ENCODE data around the gene GLI2. TPM values are rescaled to one million over a fixed set of nuclear protein-coding genes. Genes with fewer than 3 reads are reported as not detected.

Gene GLI2
- total RNA-seq, 1 donor from 2014 or later: 16.2 TPM

DNA sequence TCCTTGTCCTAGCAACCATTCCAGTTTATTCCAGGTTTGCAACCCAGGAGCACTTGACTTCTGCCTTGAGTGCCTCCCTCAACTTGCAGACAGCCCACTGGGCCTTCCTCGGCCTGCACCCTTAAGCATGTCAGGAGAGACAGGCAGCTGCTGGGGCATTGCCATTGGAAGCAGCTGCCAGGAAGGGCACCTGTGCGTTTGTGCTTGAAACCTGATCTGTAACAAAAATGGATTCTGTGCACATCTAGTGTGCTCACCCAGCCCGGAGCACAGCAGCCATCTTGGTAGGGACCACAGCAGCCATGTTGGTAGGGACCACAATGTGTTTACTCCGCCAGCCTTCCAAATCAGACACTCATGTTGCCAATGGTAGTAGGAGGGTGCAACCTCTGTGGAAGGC, 44.3 kb upstream of the GLI2 start:
- no peaks in the 10 kb centered on the region for H3K36me3 ChIP-seq
- TF ChIP-seq POLR2AphosphoS5 (IDR thresholded peaks at IDR 0.05; ENCODE audit: insufficient read depth in 1 of 2, low read depth in 1 of 2): no peak
- TF ChIP-seq POLR2A (IDR thresholded peaks at IDR 0.05): no peak
- TF ChIP-seq, protein P1, sequence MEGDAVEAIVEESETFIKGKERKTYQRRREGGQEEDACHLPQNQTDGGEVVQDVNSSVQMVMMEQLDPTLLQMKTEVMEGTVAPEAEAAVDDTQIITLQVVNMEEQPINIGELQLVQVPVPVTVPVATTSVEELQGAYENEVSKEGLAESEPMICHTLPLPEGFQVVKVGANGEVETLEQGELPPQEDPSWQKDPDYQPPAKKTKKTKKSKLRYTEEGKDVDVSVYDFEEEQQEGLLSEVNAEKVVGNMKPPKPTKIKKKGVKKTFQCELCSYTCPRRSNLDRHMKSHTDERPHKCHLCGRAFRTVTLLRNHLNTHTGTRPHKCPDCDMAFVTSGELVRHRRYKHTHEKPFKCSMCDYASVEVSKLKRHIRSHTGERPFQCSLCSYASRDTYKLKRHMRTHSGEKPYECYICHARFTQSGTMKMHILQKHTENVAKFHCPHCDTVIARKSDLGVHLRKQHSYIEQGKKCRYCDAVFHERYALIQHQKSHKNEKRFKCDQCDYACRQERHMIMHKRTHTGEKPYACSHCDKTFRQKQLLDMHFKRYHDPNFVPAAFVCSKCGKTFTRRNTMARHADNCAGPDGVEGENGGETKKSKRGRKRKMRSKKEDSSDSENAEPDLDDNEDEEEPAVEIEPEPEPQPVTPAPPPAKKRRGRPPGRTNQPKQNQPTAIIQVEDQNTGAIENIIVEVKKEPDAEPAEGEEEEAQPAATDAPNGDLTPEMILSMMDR (IDR thresholded peaks at IDR 0.05): no peak
- no peaks in the 10 kb centered on the region for H3K4me1 ChIP-seq
- no peak overlapping the region for H3K4me3 ChIP-seq
- intact Hi-C loops (cut with DNase I): no loop called here
- DNase-seq (ENCODE audit: extremely low spot score in 2 of 2): no peak
- H3K9me3 ChIP-seq: no peaks in the 10 kb centered on the region
- H3K27ac ChIP-seq: no peak overlapping the region
- H3K27me3 ChIP-seq: no peaks in the 10 kb centered on the region

GRCh38 chr2:120692691-120693090, 43.0 kb upstream of the GLI2 start:
- Histone ChIP-seq H3K27me3 (no peaks in the 10 kb centered on the region), H3K9me3 (no peaks in the 10 kb centered on the region), H3K4me3 (no peak overlapping the region), H3K4me1 (no peaks in the 10 kb centered on the region), H3K36me3 (no peaks in the 10 kb centered on the region), H3K27ac (no peak overlapping the region)
- no peak for DNase-seq (ENCODE audit: extremely low spot score in 2 of 2)
- TF ChIP-seq POLR2A (IDR thresholded peaks at IDR 0.05): no peak
- TF ChIP-seq, protein P1 (IDR thresholded peaks at IDR 0.05): no peak
- no peak for TF ChIP-seq POLR2AphosphoS5 (IDR thresholded peaks at IDR 0.05; ENCODE audit: insufficient read depth in 1 of 2, low read depth in 1 of 2)
- intact Hi-C loops (cut with DNase I): no loop called here

DNA sequence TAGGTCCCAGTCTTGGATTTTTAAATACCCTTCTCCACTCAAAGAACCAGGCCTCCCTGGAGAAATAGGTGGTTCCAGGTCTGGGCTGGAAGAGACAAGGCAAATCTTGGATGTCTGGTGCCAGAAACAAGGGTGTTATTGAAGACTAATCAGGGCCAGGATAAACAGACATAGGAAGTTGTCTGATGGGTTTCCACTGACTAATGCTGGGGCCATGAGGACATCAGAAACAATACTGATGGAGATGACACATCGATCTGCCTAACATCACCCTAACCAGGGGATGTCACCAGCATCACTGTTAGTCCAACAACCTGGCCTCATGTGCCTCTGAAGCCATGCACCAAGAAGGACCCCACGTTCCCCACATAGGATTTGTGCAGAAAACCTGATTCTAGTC, 42.5 kb upstream of the GLI2 start:
- Histone ChIP-seq H3K4me3 (no peak overlapping the region), H3K9me3 (no peaks in the 10 kb centered on the region), H3K27ac (no peak overlapping the region), H3K27me3 (no peaks in the 10 kb centered on the region), H3K4me1 (no peaks in the 10 kb centered on the region), H3K36me3 (no peaks in the 10 kb centered on the region)
- intact Hi-C loops (cut with DNase I): no loop called here
- no peak for DNase-seq (ENCODE audit: extremely low spot score in 2 of 2)
- TF ChIP-seq POLR2A (IDR thresholded peaks at IDR 0.05): no peak
- no peak for TF ChIP-seq POLR2AphosphoS5 (IDR thresholded peaks at IDR 0.05; ENCODE audit: insufficient read depth in 1 of 2, low read depth in 1 of 2)
- TF ChIP-seq, protein P1 (IDR thresholded peaks at IDR 0.05): no peak

DNA sequence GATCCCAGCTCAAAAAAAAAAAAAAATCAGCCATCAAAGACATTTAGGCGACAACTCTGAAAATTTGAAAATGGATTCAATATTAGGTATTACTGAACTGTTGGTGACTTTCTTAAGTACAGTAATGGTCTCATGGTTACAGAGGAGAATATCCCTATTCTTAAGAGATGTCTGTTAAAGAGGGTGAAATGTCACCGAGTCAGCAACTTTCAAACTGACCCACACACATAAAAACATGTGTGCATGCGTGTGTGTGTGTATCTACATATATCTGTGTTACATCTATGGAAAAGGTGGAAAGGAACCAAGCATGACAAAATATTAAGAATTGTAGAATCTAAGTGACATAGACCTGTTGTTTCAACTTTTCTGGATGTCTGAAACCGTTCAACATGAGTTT, 41.6 kb upstream of the GLI2 start:
- Histone ChIP-seq H3K36me3 (no peaks in the 10 kb centered on the region), H3K27me3 (no peaks in the 10 kb centered on the region), H3K9me3 (no peaks in the 10 kb centered on the region), H3K4me1 (no peaks in the 10 kb centered on the region), H3K4me3 (no peak overlapping the region), H3K27ac (no peak overlapping the region)
- DNase-seq (ENCODE audit: extremely low spot score in 2 of 2): no peak
- TF ChIP-seq POLR2AphosphoS5 (IDR thresholded peaks at IDR 0.05; ENCODE audit: insufficient read depth in 1 of 2, low read depth in 1 of 2) (no peak), POLR2A (IDR thresholded peaks at IDR 0.05) (no peak)
- TF ChIP-seq, protein P1 (IDR thresholded peaks at IDR 0.05): no peak
- intact Hi-C loops (cut with DNase I): loop anchor here (2.0 kb wide), 1 partner anchor 383 kb away; no protein-coding TSS in a partner anchor

- Histone ChIP-seq H3K27ac (no peak overlapping the region), H3K27me3 (no peaks in the 10 kb centered on the region), H3K36me3 (no peaks in the 10 kb centered on the region), H3K9me3 (no peaks in the 10 kb centered on the region), H3K4me3 (no peak overlapping the region), H3K4me1 (no peaks in the 10 kb centered on the region)
- intact Hi-C loops (cut with DNase I): loop anchor here (2.0 kb wide), 1 partner anchor 373 kb away; no protein-coding TSS in a partner anchor
- no peak for TF ChIP-seq POLR2AphosphoS5 (IDR thresholded peaks at IDR 0.05; ENCODE audit: insufficient read depth in 1 of 2, low read depth in 1 of 2)
- no peak for TF ChIP-seq POLR2A (IDR thresholded peaks at IDR 0.05)
- TF ChIP-seq, protein P1 (IDR thresholded peaks at IDR 0.05): no peak
- DNase-seq (ENCODE audit: extremely low spot score in 2 of 2): no peak
Observed at GRCh38 chr2:120697471-120697870, 38.2 kb upstream of the GLI2 start.

All from vagina (tissue), 2 donors.